WTC11 (cell line): Measurements from ENCODE around the gene RNF149.
"Not testable (repeated sequence)": the region's sequence is repeated elsewhere in the genome, so short reads cannot be mapped to it uniquely, and the experiment has no call there.

ENCODE experiments used
- CREB1 ChIP-seq: sonication (generic); formaldehyde crosslinking; IDR thresholded peaks from 2 replicates; pipeline ENCODE4 v1.8.0; 2023; ENCODE audit warnings: mild to moderate bottlenecking, missing genetic modification reagents
- ELF4 ChIP-seq: sonication (generic); formaldehyde crosslinking; IDR thresholded peaks from 2 replicates; pipeline ENCODE4 v1.8.1; 2022; ENCODE audit warnings: low read depth, mild to moderate bottlenecking, moderate library complexity, missing genetic modification reagents
- FOXJ3 ChIP-seq: sonication (generic); formaldehyde crosslinking; IDR thresholded peaks from 2 replicates; pipeline ENCODE4 v1.9.0; 2021; ENCODE audit warnings: missing genetic modification reagents, mild to moderate bottlenecking, borderline replicate concordance
- GABPB1 ChIP-seq: sonication (generic); formaldehyde crosslinking; IDR thresholded peaks from 2 replicates; pipeline ENCODE4 v1.8.1; 2023; ENCODE audit warnings: mild to moderate bottlenecking, missing genetic modification reagents
- JAZF1 ChIP-seq: fragments of 250-450 bp; sonication (Bioruptor Pico); IDR thresholded peaks from 2 replicates; pipeline ENCODE4 v1.9.0; 2021; ENCODE audit warnings: moderate library complexity, mild to moderate bottlenecking, inconsistent platforms
- NFE2L1 ChIP-seq: sonication (generic); formaldehyde crosslinking; IDR thresholded peaks from 2 replicates; pipeline ENCODE4 v1.8.1; 2023; ENCODE audit warnings: missing genetic modification reagents
- RELA ChIP-seq: sonication (generic); formaldehyde crosslinking; IDR thresholded peaks from 2 replicates; pipeline ENCODE4 v1.8.1; 2022; ENCODE audit warnings: missing genetic modification reagents, mild to moderate bottlenecking, borderline replicate concordance
- TCF7 ChIP-seq: sonication (generic); formaldehyde crosslinking; IDR thresholded peaks from 2 replicates; pipeline ENCODE4 v1.8.0; 2022; ENCODE audit warnings: mild to moderate bottlenecking, low read depth, missing genetic modification reagents, moderate library complexity
- ZNF121 ChIP-seq: sonication (generic); formaldehyde crosslinking; IDR thresholded peaks from 2 replicates; pipeline ENCODE4 v1.8.0; 2023; ENCODE audit warnings: missing genetic modification reagents
- TF ChIP-seq, protein P1 (sequence below): fragments of 200-600 bp; IDR thresholded peaks from 2 replicates; pipeline ENCODE4 v1.8.0; 2022; ENCODE audit warnings: antibody characterized with exemption
- TF ChIP-seq, protein P2 (sequence below): sonication (generic); formaldehyde crosslinking; IDR thresholded peaks from 2 replicates; pipeline ENCODE4 v1.8.1; 2022; ENCODE audit warnings: low read depth, missing genetic modification reagents, borderline replicate concordance
- TF ChIP-seq, protein P3 (sequence below): sonication (generic); formaldehyde crosslinking; IDR thresholded peaks from 2 replicates; pipeline ENCODE4 v1.8.0; 2022; ENCODE audit warnings: mild to moderate bottlenecking, missing genetic modification reagents
- TF ChIP-seq, protein P4 (sequence below): sonication (generic); formaldehyde crosslinking; IDR thresholded peaks from 2 replicates; pipeline ENCODE4 v1.8.0; 2022; ENCODE audit warnings: missing genetic modification reagents
- TF ChIP-seq, protein P5 (sequence below): sonication (generic); formaldehyde crosslinking; conservative IDR thresholded peaks from 2 replicates; pipeline ENCODE4 v1.8.1; 2023; ENCODE audit warnings: mild to moderate bottlenecking, low read depth, missing genetic modification reagents, moderate library complexity

DNA sequence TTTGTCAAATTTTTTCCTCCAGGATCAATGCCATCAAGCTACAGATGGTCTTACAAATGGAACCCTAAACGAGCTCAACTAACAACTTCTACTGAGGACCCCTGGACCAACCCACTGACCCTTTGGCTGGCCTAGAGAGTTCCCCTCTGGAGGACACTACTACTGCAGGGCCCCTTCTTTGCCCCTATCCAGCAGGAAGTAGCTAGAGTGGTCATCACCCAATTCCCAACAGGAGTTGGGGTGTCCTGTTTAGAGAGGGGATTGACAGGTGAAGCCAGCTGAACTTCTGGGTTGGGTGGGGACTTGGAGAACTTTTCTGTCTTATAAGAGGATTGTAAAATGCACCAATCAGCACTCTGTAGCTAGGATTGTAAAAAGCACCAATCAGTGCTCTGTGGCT is 72.5 kb downstream of the RNF149 start:
- not testable (repeated sequence) for TF ChIP-seq RELA (CRISPR knock-in tag); FOXJ3 (CRISPR knock-in tag); NFE2L1; CREB1 (CRISPR knock-in tag); ELF4; TCF7 (CRISPR knock-in tag); ZNF121 (CRISPR knock-in tag); JAZF1; GABPB1 (CRISPR knock-in tag)
- TF ChIP-seq, protein P1, sequence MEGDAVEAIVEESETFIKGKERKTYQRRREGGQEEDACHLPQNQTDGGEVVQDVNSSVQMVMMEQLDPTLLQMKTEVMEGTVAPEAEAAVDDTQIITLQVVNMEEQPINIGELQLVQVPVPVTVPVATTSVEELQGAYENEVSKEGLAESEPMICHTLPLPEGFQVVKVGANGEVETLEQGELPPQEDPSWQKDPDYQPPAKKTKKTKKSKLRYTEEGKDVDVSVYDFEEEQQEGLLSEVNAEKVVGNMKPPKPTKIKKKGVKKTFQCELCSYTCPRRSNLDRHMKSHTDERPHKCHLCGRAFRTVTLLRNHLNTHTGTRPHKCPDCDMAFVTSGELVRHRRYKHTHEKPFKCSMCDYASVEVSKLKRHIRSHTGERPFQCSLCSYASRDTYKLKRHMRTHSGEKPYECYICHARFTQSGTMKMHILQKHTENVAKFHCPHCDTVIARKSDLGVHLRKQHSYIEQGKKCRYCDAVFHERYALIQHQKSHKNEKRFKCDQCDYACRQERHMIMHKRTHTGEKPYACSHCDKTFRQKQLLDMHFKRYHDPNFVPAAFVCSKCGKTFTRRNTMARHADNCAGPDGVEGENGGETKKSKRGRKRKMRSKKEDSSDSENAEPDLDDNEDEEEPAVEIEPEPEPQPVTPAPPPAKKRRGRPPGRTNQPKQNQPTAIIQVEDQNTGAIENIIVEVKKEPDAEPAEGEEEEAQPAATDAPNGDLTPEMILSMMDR = not testable (repeated sequence)
- TF ChIP-seq, protein P2, sequence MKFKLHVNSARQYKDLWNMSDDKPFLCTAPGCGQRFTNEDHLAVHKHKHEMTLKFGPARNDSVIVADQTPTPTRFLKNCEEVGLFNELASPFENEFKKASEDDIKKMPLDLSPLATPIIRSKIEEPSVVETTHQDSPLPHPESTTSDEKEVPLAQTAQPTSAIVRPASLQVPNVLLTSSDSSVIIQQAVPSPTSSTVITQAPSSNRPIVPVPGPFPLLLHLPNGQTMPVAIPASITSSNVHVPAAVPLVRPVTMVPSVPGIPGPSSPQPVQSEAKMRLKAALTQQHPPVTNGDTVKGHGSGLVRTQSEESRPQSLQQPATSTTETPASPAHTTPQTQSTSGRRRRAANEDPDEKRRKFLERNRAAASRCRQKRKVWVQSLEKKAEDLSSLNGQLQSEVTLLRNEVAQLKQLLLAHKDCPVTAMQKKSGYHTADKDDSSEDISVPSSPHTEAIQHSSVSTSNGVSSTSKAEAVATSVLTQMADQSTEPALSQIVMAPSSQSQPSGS (CRISPR knock-in tag) = not testable (repeated sequence)
- TF ChIP-seq, protein P3, sequence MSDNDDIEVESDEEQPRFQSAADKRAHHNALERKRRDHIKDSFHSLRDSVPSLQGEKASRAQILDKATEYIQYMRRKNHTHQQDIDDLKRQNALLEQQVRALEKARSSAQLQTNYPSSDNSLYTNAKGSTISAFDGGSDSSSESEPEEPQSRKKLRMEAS (CRISPR knock-in tag) = not testable (repeated sequence)
- TF ChIP-seq, protein P4, sequence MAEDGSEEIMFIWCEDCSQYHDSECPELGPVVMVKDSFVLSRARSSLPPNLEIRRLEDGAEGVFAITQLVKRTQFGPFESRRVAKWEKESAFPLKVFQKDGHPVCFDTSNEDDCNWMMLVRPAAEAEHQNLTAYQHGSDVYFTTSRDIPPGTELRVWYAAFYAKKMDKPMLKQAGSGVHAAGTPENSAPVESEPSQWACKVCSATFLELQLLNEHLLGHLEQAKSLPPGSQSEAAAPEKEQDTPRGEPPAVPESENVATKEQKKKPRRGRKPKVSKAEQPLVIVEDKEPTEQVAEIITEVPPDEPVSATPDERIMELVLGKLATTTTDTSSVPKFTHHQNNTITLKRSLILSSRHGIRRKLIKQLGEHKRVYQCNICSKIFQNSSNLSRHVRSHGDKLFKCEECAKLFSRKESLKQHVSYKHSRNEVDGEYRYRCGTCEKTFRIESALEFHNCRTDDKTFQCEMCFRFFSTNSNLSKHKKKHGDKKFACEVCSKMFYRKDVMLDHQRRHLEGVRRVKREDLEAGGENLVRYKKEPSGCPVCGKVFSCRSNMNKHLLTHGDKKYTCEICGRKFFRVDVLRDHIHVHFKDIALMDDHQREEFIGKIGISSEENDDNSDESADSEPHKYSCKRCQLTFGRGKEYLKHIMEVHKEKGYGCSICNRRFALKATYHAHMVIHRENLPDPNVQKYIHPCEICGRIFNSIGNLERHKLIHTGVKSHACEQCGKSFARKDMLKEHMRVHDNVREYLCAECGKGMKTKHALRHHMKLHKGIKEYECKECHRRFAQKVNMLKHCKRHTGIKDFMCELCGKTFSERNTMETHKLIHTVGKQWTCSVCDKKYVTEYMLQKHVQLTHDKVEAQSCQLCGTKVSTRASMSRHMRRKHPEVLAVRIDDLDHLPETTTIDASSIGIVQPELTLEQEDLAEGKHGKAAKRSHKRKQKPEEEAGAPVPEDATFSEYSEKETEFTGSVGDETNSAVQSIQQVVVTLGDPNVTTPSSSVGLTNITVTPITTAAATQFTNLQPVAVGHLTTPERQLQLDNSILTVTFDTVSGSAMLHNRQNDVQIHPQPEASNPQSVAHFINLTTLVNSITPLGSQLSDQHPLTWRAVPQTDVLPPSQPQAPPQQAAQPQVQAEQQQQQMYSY (CRISPR knock-in tag) = not testable (repeated sequence)
- TF ChIP-seq, protein P5, sequence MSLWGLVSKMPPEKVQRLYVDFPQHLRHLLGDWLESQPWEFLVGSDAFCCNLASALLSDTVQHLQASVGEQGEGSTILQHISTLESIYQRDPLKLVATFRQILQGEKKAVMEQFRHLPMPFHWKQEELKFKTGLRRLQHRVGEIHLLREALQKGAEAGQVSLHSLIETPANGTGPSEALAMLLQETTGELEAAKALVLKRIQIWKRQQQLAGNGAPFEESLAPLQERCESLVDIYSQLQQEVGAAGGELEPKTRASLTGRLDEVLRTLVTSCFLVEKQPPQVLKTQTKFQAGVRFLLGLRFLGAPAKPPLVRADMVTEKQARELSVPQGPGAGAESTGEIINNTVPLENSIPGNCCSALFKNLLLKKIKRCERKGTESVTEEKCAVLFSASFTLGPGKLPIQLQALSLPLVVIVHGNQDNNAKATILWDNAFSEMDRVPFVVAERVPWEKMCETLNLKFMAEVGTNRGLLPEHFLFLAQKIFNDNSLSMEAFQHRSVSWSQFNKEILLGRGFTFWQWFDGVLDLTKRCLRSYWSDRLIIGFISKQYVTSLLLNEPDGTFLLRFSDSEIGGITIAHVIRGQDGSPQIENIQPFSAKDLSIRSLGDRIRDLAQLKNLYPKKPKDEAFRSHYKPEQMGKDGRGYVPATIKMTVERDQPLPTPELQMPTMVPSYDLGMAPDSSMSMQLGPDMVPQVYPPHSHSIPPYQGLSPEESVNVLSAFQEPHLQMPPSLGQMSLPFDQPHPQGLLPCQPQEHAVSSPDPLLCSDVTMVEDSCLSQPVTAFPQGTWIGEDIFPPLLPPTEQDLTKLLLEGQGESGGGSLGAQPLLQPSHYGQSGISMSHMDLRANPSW = not testable (repeated sequence)
